ENCODE measurements around the gene ADCY2. TPM values are rescaled to one million over a fixed set of nuclear protein-coding genes. Genes with fewer than 3 reads are reported as not detected.

ADCY2 gene
- total RNA-seq, 3 donors from 2014 or later: 1.7 to 14.8 (median 2.2) TPM

- H3K4me3 ChIP-seq: no peak overlapping the region
- H3K9me3 ChIP-seq: no peaks in the 10 kb centered on the region
- TF ChIP-seq, protein P1, sequence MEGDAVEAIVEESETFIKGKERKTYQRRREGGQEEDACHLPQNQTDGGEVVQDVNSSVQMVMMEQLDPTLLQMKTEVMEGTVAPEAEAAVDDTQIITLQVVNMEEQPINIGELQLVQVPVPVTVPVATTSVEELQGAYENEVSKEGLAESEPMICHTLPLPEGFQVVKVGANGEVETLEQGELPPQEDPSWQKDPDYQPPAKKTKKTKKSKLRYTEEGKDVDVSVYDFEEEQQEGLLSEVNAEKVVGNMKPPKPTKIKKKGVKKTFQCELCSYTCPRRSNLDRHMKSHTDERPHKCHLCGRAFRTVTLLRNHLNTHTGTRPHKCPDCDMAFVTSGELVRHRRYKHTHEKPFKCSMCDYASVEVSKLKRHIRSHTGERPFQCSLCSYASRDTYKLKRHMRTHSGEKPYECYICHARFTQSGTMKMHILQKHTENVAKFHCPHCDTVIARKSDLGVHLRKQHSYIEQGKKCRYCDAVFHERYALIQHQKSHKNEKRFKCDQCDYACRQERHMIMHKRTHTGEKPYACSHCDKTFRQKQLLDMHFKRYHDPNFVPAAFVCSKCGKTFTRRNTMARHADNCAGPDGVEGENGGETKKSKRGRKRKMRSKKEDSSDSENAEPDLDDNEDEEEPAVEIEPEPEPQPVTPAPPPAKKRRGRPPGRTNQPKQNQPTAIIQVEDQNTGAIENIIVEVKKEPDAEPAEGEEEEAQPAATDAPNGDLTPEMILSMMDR (IDR thresholded peaks at IDR 0.05): no peak
- ATAC-seq: no peak
- H3K36me3 ChIP-seq (ENCODE audit: low read depth): no peaks in the 10 kb centered on the region
- peaks cover 11% of the 10 kb centered on the region for H3K4me1 ChIP-seq (ENCODE audit: low read depth)
- DNase-seq: no peak
- intact Hi-C loops (cut with DNase I, micrococcal nuclease): no loop called here
These were observed 482.5 kb downstream of the ADCY2 start for GRCh38 chr5:7878381-7878873.

All from mucosa of descending colon (tissue), 3 donors.